GM19043 (cell line): ENCODE results near the gene KHDC4.
A peak's percentile ranks its signal among the peaks of the same experiment; 100 is the strongest.
"Not testable (repeated sequence)": the region's sequence is repeated elsewhere in the genome, so short reads cannot be mapped to it uniquely, and the experiment has no call there.

ENCODE experiments used
- ATAC-seq: cut with Tn5 transposase; IDR thresholded peaks from one replicate; pipeline ENCODE4 v1.9.1; 2021; ENCODE audit warnings: low read depth; ENCODE audit not compliant: unreplicated experiment

Gene KHDC4

GRCh38 chr1:155911156-155912055 is 22.8 kb downstream of the KHDC4 start, which contains the start of gene RIT1:
TSS of gene RIT1 (minus strand) at chr1:155911349. CDS start at chr1:155910761, 588 bp downstream.
- ATAC-seq: peak; percentile 74

DNA sequence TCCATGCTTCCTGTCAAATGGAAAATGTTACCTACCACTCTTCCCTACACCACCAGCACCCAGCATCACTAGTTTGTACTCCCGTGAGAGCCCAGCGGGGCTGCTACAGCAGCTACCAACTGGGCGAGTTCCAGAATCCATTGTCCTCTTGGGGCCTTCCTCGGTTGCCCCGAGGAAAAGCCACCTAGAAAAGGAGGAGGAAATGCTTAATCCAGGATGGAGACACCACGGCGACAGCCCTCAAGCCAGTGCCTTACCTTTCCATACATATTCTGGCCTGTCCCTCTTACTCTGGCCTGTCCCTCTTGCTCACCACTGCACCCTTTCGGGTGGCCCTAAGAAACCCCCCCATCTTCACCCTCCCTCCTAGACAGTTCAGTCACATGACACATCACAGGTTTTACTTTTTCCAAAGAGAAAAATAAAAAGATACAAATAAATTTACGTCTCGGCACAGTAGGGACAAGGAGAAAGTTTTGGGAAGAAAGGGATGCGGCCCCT is 23.5 kb downstream of the KHDC4 start:
- no peak for ATAC-seq

GRCh38 chr1:155909894-155910293 is 24.3 kb downstream of the KHDC4 start:
- ATAC-seq: no peak

- ATAC-seq: no peak
Measured at GRCh38 chr1:155904261-155904660, 30.0 kb downstream of the KHDC4 start.

GRCh38 chr1:155900161-155900560 is 34.1 kb downstream of the KHDC4 start:
- ATAC-seq: no peak

DNA sequence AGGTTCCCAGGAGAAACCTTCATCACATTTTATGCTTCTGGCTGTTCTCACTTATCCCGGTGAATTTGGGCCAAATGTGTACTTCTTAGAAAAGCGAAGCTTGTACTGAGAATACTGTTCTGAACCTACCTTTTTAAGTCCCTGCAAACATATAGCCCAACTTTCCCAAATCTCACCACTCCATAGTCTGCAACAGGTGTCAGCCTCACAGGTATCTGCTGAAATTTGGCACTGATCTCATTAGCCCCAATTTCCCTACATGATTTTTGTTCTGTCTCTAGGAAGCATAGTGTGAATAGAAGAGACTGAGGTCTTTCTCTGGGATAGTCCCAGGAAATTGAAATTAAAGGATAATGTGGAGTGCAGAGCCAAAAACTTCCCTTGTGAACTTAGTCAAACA is 34.5 kb downstream of the KHDC4 start:
- no peak for ATAC-seq

- ATAC-seq: no peak
Measured at GRCh38 chr1:155898888-155899287, 35.3 kb downstream of the KHDC4 start.

GRCh38 chr1:155897746-155898145 is 36.5 kb downstream of the KHDC4 start:
- no peak for ATAC-seq

DNA sequence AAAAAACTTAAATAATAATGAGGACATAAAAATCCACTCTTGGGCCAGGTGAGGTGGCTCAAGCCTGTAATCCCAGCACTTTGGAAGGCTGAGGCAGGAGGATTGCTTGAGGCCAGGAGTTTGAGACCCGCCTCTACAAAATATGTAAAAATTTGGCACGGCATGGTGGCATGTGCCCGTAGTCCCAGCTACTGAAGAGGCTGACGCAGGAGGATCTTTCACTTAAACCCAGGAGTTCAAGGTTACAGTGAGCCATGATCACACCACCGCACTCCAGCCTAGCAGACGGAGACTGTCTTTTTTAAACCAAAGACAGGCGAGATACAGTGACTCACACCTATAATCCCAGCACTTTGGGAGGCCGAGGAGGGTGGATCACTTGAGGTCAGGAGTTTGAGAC is 37.7 kb downstream of the KHDC4 start:
- not testable (repeated sequence) for ATAC-seq

DNA sequence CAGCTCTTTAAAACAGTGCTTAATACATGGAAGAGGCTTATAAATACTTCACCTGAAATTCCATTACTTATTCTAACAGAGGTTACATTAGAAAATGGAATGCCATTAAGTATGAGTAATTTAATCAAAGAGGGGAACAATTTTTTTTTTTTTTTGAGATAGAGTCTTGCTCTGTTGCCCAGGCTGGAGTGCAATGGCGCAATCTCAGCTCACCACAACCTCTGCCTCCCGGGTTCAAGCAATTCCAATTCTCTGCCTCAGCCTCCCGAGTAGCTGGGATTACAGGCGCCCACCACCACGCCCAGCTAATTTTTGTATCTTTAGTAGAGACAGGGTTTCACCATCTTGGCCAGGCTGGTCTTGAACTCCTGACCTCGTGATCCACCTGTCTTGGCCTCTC is 38.6 kb downstream of the KHDC4 start:
- not testable (repeated sequence) for ATAC-seq

DNA sequence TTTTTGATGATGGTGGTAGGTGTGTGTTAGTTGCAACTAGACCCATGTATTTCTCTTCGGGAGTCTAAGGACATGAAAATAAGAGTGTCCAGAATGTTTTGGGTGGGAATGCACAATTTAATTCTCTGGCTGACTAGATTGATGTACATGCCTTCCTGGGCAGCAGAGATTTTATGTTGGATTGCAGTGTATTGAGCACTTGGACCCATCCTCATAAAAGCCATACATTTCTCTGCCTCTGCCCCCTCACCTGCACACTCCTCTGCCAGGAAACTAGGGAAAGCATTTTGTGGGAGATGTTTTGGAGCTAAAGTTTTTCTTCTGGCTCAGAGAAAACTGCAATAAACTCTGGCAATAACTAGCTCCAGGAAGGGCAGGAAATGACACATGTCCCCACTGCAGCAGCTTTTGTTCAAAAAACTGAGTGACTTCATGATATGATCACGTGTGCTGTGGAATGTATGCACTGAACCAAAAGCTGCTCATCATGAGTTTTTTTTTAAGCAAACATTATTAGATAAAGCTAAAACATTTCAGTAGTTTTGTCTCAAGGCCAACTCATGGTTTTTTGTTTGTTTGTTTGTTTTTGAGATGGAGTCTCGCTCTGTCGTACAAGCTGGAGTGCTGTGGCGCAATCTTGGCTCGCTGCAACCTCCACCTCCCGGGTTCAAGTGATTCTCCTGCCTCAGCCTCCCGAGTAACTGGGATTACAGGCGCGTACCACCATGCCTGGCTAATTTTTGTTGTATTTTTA is 40.6 kb downstream of the KHDC4 start:
- ATAC-seq: no peak

DNA sequence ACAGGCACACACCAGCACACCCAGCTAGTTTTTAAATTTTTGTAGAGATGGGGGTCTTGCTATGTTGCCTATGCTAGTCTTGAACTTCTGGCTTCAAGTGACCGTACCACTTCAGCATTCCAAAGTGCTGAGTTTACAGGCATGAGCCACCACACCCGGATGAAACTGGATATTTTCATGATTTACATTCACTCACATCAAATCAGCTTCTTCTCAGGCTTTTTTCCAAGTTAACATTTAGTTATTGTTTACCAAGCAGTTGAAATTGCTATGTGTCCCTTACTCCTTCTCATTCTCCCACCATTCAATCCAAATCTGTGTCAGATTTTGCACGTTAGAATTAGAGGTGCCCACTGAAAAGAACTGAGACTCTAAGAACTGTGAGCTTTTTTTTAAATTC is 41.4 kb downstream of the KHDC4 start:
- ATAC-seq: no peak

DNA sequence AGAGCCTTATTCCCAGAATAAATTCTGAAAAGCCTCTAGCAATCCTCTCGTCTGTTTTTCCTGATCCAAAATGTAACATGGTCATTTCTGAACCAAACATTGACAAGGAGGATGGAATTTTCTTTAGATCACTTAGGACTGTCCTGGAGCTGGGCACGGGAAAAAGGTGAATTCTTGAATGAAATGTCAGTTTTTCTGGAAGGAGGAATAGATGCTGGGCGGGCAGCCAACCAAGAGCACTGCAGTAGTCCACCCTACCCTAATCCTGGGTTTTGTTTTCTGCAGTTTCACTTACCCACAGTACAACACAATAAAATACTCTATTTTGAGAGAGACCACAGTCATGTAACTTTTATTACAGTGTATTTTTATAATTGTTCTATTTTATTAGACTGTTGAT is 44.0 kb downstream of the KHDC4 start:
- ATAC-seq: no peak

GRCh38 chr1:155889566-155889965 is 44.6 kb downstream of the KHDC4 start:
- ATAC-seq: no peak

DNA sequence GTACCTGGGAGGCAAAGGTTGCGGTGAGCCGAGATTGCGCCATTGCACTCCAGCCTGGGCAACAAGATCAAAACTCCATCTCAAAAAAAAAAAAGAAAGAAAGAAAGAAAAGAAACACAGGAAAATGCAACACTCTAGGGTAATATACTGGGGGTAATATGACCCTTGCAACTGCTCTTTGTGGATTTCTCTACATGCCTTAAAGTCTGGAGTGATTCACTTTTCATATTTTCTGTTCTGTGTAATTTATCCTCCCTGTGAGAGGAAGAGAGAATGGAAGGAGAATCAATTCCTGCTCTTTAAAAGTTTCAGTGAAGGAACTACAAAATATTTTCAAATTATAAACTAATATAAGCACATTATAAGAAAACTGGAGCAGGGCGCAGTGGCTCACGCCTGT is 45.7 kb downstream of the KHDC4 start:
- no peak for ATAC-seq

GRCh38 chr1:155884982-155885381 is 49.2 kb downstream of the KHDC4 start:
- no peak for ATAC-seq

DNA sequence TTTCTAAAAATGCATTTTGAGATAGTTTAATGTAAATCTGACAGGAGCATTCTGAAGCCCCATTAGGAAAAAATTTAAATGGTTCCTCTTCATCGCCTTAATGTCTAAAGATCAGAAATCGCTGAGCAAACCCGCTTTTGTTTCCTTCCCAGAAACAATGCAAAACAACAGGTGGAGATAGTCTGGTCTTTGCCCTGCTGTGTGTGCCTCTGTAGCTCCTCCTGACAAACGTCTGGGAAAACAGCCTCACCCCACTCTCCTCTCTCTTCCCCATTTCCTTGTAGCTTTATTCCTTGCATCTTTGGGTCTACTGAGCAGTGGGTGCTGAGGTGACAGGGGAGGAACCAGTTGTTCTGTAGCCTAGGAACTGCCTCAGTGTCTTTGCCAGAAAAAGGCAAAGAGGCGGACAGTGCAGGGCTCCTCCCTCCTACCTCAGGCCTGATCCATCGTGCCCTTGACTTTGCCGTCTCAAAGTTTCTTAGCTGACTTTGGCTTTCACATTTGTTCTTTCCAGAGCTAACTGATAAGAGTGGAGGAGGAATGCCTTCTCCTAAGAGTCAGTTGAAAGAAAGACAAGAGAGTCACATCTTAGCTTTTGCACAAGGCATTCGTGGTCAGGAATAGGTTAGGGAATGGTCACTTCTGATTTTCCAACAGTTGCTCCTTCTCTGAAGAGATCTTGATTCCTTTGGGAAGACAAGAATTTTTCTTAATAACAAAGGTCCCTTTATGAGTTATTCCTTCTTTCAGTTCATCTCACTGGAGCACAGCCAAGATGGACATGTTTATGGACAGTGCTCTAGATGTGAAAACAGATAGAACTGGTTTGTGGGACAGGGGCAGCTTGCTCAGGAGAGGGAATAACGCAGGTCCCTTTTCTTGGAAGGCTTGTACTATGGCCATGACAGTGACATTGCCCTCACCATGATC is 49.9 kb downstream of the KHDC4 start:
- ATAC-seq: no peak

DNA sequence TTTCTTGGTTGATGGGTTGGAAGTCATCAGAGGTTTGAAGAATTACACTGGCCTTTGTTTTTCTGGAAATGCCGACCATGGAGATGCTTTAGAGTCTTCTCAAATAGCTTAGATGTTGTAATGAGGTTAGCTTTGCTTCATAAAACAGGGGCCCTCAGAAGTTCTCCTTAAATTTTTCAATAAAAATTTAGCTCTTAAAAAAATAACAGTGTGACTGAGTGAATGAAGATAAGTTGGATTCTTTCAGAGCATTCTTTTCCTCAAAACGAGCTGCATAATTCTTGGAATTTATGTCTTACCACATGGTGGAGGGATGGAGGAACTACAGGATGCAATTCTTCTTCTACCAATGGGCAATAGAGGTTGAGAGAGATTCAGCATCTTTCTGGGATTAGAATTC is 51.4 kb downstream of the KHDC4 start:
- ATAC-seq: no peak

GRCh38 chr1:155882235-155882634 is 52.0 kb downstream of the KHDC4 start:
- no peak for ATAC-seq

DNA sequence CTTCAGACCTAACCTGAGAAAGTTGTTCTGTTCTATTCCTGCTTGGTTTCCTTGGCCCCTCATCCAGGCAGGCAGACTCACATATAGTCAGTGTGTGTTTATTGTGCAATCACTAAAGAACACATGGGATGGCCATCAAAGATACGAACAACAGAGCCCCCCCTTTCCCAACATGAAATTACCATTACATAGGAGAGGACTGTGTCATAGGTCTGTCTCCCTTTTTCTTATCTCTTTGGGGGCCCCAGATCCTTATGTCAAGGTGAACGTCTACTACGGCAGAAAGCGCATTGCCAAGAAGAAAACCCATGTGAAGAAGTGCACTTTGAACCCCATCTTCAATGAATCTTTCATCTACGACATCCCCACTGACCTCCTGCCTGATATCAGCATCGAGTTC is 53.3 kb downstream of the KHDC4 start:
- no peak for ATAC-seq
